Small intestine (tissue), 7 donors: ENCODE measurements around the gene ACTRT2. TPM values are rescaled to one million over a fixed set of nuclear protein-coding genes. Genes with fewer than 3 reads are reported as not detected.

ENCODE experiments used
- DNase-seq, 2 donors: peaks; one replicate each; pipeline versions ENCODE4 v3.0.0 to v3.0.0-alpha.2; 2013
- FAIRE-seq: peaks from 2 replicates; lab custom pipeline; 2012; peaks lifted over from hg19 to GRCh38; lab: Jason Lieb, UNC
- H3K27ac ChIP-seq, 3 donors: one replicate each; pipeline ENCODE4 v1.5.1; 2013; ENCODE audit warnings: low read length in 2 of 3, mild to moderate bottlenecking in 2 of 3, control low read depth in 1 of 3, inconsistent platforms in 1 of 3, low read depth in 1 of 3, moderate library complexity in 1 of 3
- H3K27me3 ChIP-seq, 3 donors: one replicate each; pipeline ENCODE4 v1.6.1; 2013; ENCODE audit warnings: low read length in 3 of 3, inconsistent platforms in 1 of 3; ENCODE audit not compliant: control insufficient read depth in 3 of 3, insufficient read depth in 3 of 3
- H3K36me3 ChIP-seq, 3 donors: one replicate each; pipeline ENCODE4 v1.6.1; 2013; ENCODE audit warnings: low read length in 3 of 3, inconsistent platforms in 1 of 3, low read depth in 1 of 3, mild to moderate bottlenecking in 1 of 3, moderate library complexity in 1 of 3; ENCODE audit not compliant: control insufficient read depth in 3 of 3, insufficient read depth in 2 of 3
- H3K4me1 ChIP-seq, 3 donors: one replicate each; pipeline ENCODE4 v1.6.1; 2013; ENCODE audit warnings: low read length in 2 of 3, inconsistent platforms in 1 of 3, low read depth in 1 of 3, mild to moderate bottlenecking in 1 of 3, moderate library complexity in 1 of 3; ENCODE audit not compliant: control insufficient read depth in 3 of 3, insufficient read depth in 2 of 3
- H3K4me3 ChIP-seq, 3 donors: one replicate each; pipeline ENCODE4 v1.5.1; 2013; ENCODE audit warnings: low read length in 3 of 3, control low read depth in 1 of 3, inconsistent platforms in 1 of 3, low read depth in 1 of 3, mild to moderate bottlenecking in 1 of 3, moderate library complexity in 1 of 3
- H3K9me3 ChIP-seq, 2 donors: one replicate each; pipeline ENCODE4 v1.6.1; 2013; ENCODE audit warnings: low read depth in 1 of 2, low read length in 1 of 2; ENCODE audit not compliant: control insufficient read depth in 2 of 2, insufficient read depth in 1 of 2
- WGBS, 3 donors: extraction: QIAGEN DNeasy Blood & Tissue Kit; methylation state at CpG; one replicate each; pipeline ENCODE4 v1.1.7; 2013; 5-methylcytosine and 5-hydroxymethylcytosine counted together
- polyA plus RNA-seq, 4 donors: library from polyadenylated mRNA; stranded (reverse) in 3 of 4; unstranded in 1 of 4; fragments of 200-250 nt in 3 of 4; fragments of 120-200 nt in 1 of 4; gene quantifications; one replicate each; pipeline versions ENCODE4 v1.2.1 to v1.2.3, GENCODE V29; 2013
- donor health status: healthy with polysubstance abuse.
- donor health status: control.
- donor health status: control.
- donor health status: Bipolar disorder and iron deficiency.
- donor health status: healthy.

The ACTRT2 gene
- polyA plus RNA-seq, 4 donors: not detected

GRCh38 chr1:3061981-3062615, 40.8 kb downstream of the ACTRT2 start:
- H3K4me1 ChIP-seq: peaks cover 0 to 14% (median 0%) of the 10 kb centered on the region in 3 donors
- WGBS, 3 donors: 63 to 79% (median 70%) methylated on average over 12 to 21 of the region's 21 CpGs
- H3K27me3 ChIP-seq: peaks cover 0 to 47% (median 10%) of the 10 kb centered on the region in 3 donors
- no peak overlapping the region for H3K4me3 ChIP-seq
- FAIRE-seq: no peak
- peak in 1 of 2 donors; percentile 22 for DNase-seq
- H3K9me3 ChIP-seq: no peaks in the 10 kb centered on the region
- peaks cover 0 to 54% (median 0%) of the 10 kb centered on the region in 3 donors for H3K36me3 ChIP-seq
- no peak overlapping the region for H3K27ac ChIP-seq

- 56 to 84% (median 79%) methylated on average over 37 to 50 of the region's 50 CpGs for WGBS, 3 donors
- peaks cover 0 to 14% (median 0%) of the 10 kb centered on the region in 3 donors for H3K4me1 ChIP-seq
- no peaks in the 10 kb centered on the region for H3K9me3 ChIP-seq
- FAIRE-seq: no peak
- H3K27ac ChIP-seq: no peak overlapping the region
- H3K4me3 ChIP-seq: no peak overlapping the region
- no peak for DNase-seq
- H3K27me3 ChIP-seq: peaks cover 2 to 53% (median 16%) of the 10 kb centered on the region in 3 donors
- H3K36me3 ChIP-seq: peaks cover 0 to 55% (median 0%) of the 10 kb centered on the region in 3 donors
These were observed 41.5 kb downstream of the ACTRT2 start for GRCh38 chr1:3062616-3063378.

DNA sequence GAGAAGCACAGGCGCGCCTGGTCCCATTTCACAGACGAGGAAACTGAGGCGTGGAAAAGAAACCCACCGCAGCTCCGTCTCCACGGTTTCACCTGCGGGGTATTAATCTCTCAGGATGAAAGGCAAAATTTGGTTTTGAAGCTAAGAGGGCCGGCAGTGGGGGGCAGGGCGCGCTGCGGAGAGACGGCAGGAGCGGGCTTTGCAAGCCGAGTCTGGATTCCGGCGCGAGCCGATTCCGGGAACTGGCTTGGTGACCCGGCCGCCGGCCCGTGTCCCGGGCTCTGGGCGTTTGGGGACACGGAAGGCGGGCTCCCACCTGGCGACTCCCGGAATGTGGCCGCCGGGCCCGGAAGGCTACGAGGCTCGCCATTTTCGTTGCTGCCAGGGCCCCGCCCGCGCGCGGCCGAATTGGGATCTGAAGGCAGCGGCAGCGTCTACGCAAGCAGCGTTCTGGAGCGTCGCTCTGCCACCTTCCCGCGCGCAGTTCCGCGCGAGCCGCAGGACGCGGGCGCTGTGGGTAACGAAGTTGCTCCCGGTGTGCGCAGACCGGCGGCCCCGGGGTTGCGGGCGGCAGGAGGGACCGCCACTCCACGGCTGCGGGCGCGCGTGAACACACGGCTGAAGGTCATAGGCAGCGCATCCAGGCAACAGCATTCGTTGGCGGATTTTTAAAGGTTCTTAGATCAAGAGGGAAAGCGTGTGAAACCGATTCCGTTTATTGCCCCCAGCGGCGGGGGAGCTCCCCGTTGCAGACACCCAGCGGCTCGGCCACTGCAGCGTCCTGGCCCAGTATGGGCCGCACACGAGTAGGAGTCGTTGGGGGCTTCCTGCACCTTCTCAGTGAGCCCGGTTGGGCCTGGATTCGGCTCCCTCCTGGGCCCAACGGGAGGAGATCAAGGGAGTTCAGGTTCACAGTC, 42.4 kb downstream of the ACTRT2 start:
- no peaks in the 10 kb centered on the region for H3K9me3 ChIP-seq
- FAIRE-seq (no peak), DNase-seq (peak in 1 of 2 donors; percentile 22)
- 68 to 91% (median 90%) methylated on average over 89 to 91 of the region's 91 CpGs for WGBS, 3 donors
- peaks cover 2 to 58% (median 18%) of the 10 kb centered on the region in 3 donors for H3K27me3 ChIP-seq
- no peak overlapping the region for H3K27ac ChIP-seq
- peaks cover 0 to 55% (median 0%) of the 10 kb centered on the region in 3 donors for H3K36me3 ChIP-seq
- H3K4me1 ChIP-seq: peaks cover 0 to 14% (median 0%) of the 10 kb centered on the region in 3 donors
- H3K4me3 ChIP-seq: no peak overlapping the region

DNA sequence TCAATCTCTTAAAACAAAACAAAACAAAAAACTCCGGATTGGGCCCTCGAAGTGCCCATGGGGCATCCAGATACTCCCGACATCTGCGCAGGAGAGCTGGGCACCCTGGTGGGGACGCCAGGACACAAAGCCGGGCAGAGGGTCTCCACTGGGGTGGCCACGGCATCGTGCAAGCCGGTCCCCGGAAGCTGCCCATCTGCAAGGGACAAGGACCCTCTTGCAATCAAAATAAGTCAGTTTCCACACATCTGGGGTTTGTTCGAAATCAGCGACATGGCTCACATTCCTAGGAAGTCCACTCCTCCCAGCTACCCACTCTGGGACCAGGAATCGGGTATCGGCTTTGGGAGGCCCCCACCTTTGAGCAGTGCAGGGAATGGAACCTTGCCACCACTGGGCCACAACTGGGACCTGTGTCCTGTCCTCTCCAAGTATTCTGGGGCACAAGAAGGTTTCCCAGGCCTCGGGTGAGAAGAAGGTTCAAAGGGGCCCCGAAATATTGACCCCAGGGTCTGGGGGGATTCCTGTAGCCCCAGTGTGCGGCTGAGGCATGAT, 43.1 kb downstream of the ACTRT2 start:
- no peaks in the 10 kb centered on the region for H3K9me3 ChIP-seq
- DNase-seq: no peak
- H3K27ac ChIP-seq: no peak overlapping the region
- 74 to 86% (median 84%) methylated on average over 17 of the region's 17 CpGs for WGBS, 3 donors
- no peak for FAIRE-seq
- no peak overlapping the region for H3K4me3 ChIP-seq
- H3K27me3 ChIP-seq: peaks cover 2 to 61% (median 18%) of the 10 kb centered on the region in 3 donors
- H3K4me1 ChIP-seq: peaks cover 0 to 14% (median 0%) of the 10 kb centered on the region in 3 donors
- H3K36me3 ChIP-seq: peaks cover 0 to 55% (median 0%) of the 10 kb centered on the region in 3 donors

- WGBS, 3 donors: 63 to 88% (median 83%) methylated on average over 9 of the region's 9 CpGs
- no peak for FAIRE-seq
- H3K4me3 ChIP-seq: no peak overlapping the region
- no peak for DNase-seq
- H3K27ac ChIP-seq: no peak overlapping the region
- H3K4me1 ChIP-seq: peaks cover 0 to 14% (median 0%) of the 10 kb centered on the region in 3 donors
- H3K9me3 ChIP-seq: no peaks in the 10 kb centered on the region
- peaks cover 0 to 54% (median 0%) of the 10 kb centered on the region in 3 donors for H3K36me3 ChIP-seq
- H3K27me3 ChIP-seq: peaks cover 2 to 61% (median 18%) of the 10 kb centered on the region in 3 donors
These were observed 43.6 kb downstream of the ACTRT2 start for GRCh38 chr1:3064901-3065300.

DNA sequence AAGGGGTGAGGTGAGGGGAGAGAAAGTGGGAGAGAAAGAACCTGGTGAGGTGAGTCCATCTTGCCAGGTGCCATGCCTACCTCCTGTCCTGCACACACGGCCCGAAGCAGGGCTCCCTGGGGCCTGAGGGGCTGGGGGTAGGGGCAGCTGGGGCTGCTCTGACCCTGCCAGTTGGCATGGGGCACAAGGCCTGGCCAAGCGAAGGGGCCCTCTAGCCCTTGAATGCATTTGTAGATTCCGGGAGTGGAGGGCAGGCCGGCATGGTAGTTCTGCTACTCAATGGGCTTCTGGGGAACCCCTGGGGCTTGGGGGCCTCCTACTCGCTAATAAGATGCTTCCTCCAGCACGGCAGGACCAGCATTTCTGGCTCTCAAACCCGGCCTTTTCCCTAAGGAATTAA, 44.1 kb downstream of the ACTRT2 start:
- 74 to 76% (median 74%) methylated on average over 7 to 8 of the region's 8 CpGs for WGBS, 3 donors
- H3K4me3 ChIP-seq: no peak overlapping the region
- H3K27me3 ChIP-seq: peaks cover 2 to 61% (median 18%) of the 10 kb centered on the region in 3 donors

DNA sequence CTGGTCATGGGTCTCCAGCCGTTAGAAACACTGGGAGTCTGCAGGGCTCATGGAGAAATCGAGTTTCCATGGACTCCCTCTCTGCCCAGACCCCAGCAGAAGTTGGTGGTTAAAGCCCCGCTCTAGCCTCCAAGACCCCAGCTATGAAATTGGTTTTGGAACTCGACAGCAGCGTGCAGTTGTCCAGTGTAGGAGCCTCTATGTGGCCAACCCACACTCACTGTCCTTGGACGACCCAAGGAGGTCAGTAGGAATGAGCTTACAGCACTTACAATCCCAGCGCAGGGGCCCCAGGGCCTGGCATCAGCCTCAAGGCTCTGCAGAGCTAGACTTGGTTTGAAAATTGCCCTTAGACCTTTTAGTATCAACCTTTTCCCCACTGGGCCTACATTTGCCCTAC, 44.5 kb downstream of the ACTRT2 start:
- no peak overlapping the region for H3K27ac ChIP-seq
- H3K4me1 ChIP-seq: peaks cover 0 to 14% (median 0%) of the 10 kb centered on the region in 3 donors
- no peak for DNase-seq
- H3K4me3 ChIP-seq: peak overlapping the region in 1 of 3 donors; percentile 69
- peaks cover 2 to 61% (median 18%) of the 10 kb centered on the region in 3 donors for H3K27me3 ChIP-seq
- no peak for FAIRE-seq
- H3K36me3 ChIP-seq: peaks cover 0 to 45% (median 0%) of the 10 kb centered on the region in 3 donors
- no peaks in the 10 kb centered on the region for H3K9me3 ChIP-seq
- 66 to 74% (median 72%) methylated on average over 7 of the region's 7 CpGs for WGBS, 3 donors

More for the DNA sequence above, 44.1 kb downstream of the ACTRT2 start:
- H3K9me3 ChIP-seq: no peaks in the 10 kb centered on the region
- no peak overlapping the region for H3K27ac ChIP-seq
- peaks cover 0 to 14% (median 0%) of the 10 kb centered on the region in 3 donors for H3K4me1 ChIP-seq
- FAIRE-seq: no peak
- DNase-seq: no peak
- peaks cover 0 to 49% (median 0%) of the 10 kb centered on the region in 3 donors for H3K36me3 ChIP-seq
